DOHH2 (cell line): ENCODE data around the gene KMT2B.

ENCODE experiments used
- H3F3A ChIP-seq: fragments of 200-600 bp; sonication (generic), shearing (Covaris generic); 2 replicates; pipeline ENCODE4 v1.6.0; 2016; ENCODE audit warnings: antibody characterized with exemption, mild to moderate bottlenecking; ENCODE audit not compliant: control insufficient read depth, insufficient read depth
- H3K27ac ChIP-seq: fragments of 200-600 bp; sonication (generic); 2 replicates; pipeline ENCODE4 v1.5.1; 2014; ENCODE audit warnings: low read depth, mild to moderate bottlenecking, low read length, moderate library complexity
- H3K27me3 ChIP-seq: fragments of 200-600 bp; sonication (generic); 2 replicates; pipeline ENCODE4 v1.6.1; 2014; ENCODE audit warnings: mild to moderate bottlenecking, low read length, mixed read lengths; ENCODE audit not compliant: control insufficient read depth
- H3K36me3 ChIP-seq: fragments of 200-600 bp; sonication (generic); 2 replicates; pipeline ENCODE4 v1.6.1; 2014; ENCODE audit warnings: mild to moderate bottlenecking, low read length, moderate library complexity, mixed read lengths; ENCODE audit not compliant: control insufficient read depth
- H3K4me1 ChIP-seq: fragments of 200-600 bp; sonication (generic); 2 replicates; pipeline ENCODE4 v1.6.1; 2014; ENCODE audit warnings: mild to moderate bottlenecking, low read length, mixed read lengths; ENCODE audit not compliant: control insufficient read depth
- H3K4me2 ChIP-seq: fragments of 200-600 bp; sonication (generic); 2 replicates; pipeline ENCODE4 v1.6.0; 2014; ENCODE audit warnings: mild to moderate bottlenecking, low read length, moderate library complexity
- H3K4me3 ChIP-seq: fragments of 200-600 bp; sonication (generic); 2 replicates; pipeline ENCODE4 v1.5.1; 2014; ENCODE audit warnings: mild to moderate bottlenecking, low read length, mixed read lengths
- H3K79me2 ChIP-seq: fragments of 200-600 bp; sonication (generic); 2 replicates; pipeline ENCODE4 v1.6.1; 2014; ENCODE audit warnings: mild to moderate bottlenecking, low read length, mixed read lengths; ENCODE audit not compliant: control insufficient read depth
- H3K9me2 ChIP-seq: fragments of 200-600 bp; sonication (generic); replicated peaks from 2 replicates; pipeline ENCODE4 v1.6.1; 2014; ENCODE audit warnings: mild to moderate bottlenecking, low read length, mixed read lengths; ENCODE audit not compliant: control insufficient read depth
- H3K9me3 ChIP-seq: fragments of 200-600 bp; sonication (generic); 2 replicates; pipeline ENCODE4 v1.6.1; 2014; ENCODE audit warnings: antibody characterized with exemption, low read length, mixed read lengths; ENCODE audit not compliant: control insufficient read depth, insufficient read depth
- H4K20me1 ChIP-seq: fragments of 200-600 bp; sonication (generic); 2 replicates; pipeline ENCODE4 v1.6.0; 2014; ENCODE audit warnings: low read depth, mild to moderate bottlenecking, antibody characterized with exemption, low read length, moderate library complexity; ENCODE audit not compliant: control insufficient read depth, insufficient read depth
- CTCF ChIP-seq: fragments of 200-600 bp; sonication (generic); IDR thresholded peaks from one replicate; pipeline ENCODE4 v1.5.1; 2014; ENCODE audit warnings: antibody characterized with exemption, mild to moderate bottlenecking, low read depth, low read length; ENCODE audit not compliant: poor library complexity, severe bottlenecking
- EZH2phosphoT487 ChIP-seq: fragments of 200-600 bp; sonication (generic); IDR thresholded peaks from 2 replicates; pipeline ENCODE4 v1.6.1; 2017; ENCODE audit warnings: borderline replicate concordance, mild to moderate bottlenecking, antibody characterized with exemption, low read length, moderate library complexity, mixed read lengths

KMT2B gene

GRCh38 chr19:35727956-35728706, 10.3 kb downstream of the KMT2B start:
- Histone ChIP-seq H3K36me3 (peaks cover 96% of the 10 kb centered on the region), H3K9me2 (no peaks in the 10 kb centered on the region), H3K4me1 (no peaks in the 10 kb centered on the region), H3F3A (no peaks in the 10 kb centered on the region), H3K9me3 (no peaks in the 10 kb centered on the region), H4K20me1 (no peaks in the 10 kb centered on the region), H3K27me3 (no peaks in the 10 kb centered on the region), H3K27ac (no peak overlapping the region), H3K4me3 (no peak overlapping the region), H3K4me2 (no peak overlapping the region), H3K79me2 (no peaks in the 10 kb centered on the region)
- TF ChIP-seq EZH2phosphoT487 (no peak), CTCF (no peak)

- Histone ChIP-seq H3K36me3 (peaks cover 96% of the 10 kb centered on the region), H3K9me3 (no peaks in the 10 kb centered on the region), H3F3A (no peaks in the 10 kb centered on the region), H3K27ac (no peak overlapping the region), H3K79me2 (no peaks in the 10 kb centered on the region), H3K9me2 (no peaks in the 10 kb centered on the region), H4K20me1 (no peaks in the 10 kb centered on the region), H3K4me3 (no peak overlapping the region), H3K4me2 (no peak overlapping the region), H3K4me1 (no peaks in the 10 kb centered on the region), H3K27me3 (no peaks in the 10 kb centered on the region)
- no peak for TF ChIP-seq EZH2phosphoT487
- TF ChIP-seq CTCF: no peak
Measured at GRCh38 chr19:35729021-35729420, 11.2 kb downstream of the KMT2B start.

DNA sequence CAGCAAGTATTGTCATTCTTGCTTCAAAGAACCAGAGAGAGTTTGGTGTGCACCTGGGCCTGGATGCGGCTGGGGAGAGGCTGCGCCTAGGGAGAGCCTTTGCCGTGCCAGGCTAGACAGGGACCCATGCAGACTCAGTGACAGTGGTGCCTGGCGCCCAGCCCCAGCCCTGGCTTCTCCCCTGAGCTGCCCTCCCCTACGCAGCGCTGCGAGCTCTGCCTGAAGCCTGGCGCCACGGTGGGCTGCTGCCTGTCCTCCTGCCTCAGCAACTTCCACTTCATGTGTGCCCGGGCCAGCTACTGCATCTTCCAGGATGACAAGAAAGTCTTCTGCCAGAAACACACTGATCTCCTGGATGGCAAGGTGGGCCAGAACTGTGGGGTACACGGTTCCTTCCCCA, 12.0 kb downstream of the KMT2B start:
- Histone ChIP-seq H3F3A (no peaks in the 10 kb centered on the region), H3K4me1 (no peaks in the 10 kb centered on the region), H3K36me3 (peaks cover 96% of the 10 kb centered on the region), H3K9me2 (no peaks in the 10 kb centered on the region), H3K27me3 (no peaks in the 10 kb centered on the region), H3K4me2 (no peak overlapping the region), H3K9me3 (no peaks in the 10 kb centered on the region), H3K4me3 (no peak overlapping the region), H4K20me1 (no peaks in the 10 kb centered on the region), H3K27ac (no peak overlapping the region), H3K79me2 (no peaks in the 10 kb centered on the region)
- no peak for TF ChIP-seq CTCF
- no peak for TF ChIP-seq EZH2phosphoT487
